ENCODE data around the gene TNRC6A.

DNA sequence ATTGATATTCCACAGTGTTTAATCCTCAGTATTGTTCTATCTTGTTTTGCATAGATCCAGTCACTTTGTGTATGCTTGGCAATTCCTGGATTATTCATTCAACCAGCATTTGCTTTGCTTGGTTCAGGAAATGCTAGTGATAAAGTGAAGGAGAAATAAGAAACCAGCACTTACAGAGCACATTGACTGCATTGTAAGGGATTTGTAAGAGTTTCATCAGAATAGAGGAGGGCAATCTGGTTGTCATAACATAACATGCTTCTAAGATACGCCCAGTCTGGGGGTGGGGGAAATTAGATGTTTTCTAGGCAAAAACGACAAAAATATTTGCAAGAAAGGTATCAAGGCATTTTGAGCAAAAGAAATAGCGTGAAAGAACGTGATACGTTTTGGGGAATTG is 40.4 kb downstream of the TNRC6A start:
- no peak for TF ChIP-seq POLR2AphosphoS5 (IDR thresholded peaks at IDR 0.05; ENCODE audit: control insufficient read depth, insufficient read depth, low read depth, low read length)
- TF ChIP-seq, protein P1, sequence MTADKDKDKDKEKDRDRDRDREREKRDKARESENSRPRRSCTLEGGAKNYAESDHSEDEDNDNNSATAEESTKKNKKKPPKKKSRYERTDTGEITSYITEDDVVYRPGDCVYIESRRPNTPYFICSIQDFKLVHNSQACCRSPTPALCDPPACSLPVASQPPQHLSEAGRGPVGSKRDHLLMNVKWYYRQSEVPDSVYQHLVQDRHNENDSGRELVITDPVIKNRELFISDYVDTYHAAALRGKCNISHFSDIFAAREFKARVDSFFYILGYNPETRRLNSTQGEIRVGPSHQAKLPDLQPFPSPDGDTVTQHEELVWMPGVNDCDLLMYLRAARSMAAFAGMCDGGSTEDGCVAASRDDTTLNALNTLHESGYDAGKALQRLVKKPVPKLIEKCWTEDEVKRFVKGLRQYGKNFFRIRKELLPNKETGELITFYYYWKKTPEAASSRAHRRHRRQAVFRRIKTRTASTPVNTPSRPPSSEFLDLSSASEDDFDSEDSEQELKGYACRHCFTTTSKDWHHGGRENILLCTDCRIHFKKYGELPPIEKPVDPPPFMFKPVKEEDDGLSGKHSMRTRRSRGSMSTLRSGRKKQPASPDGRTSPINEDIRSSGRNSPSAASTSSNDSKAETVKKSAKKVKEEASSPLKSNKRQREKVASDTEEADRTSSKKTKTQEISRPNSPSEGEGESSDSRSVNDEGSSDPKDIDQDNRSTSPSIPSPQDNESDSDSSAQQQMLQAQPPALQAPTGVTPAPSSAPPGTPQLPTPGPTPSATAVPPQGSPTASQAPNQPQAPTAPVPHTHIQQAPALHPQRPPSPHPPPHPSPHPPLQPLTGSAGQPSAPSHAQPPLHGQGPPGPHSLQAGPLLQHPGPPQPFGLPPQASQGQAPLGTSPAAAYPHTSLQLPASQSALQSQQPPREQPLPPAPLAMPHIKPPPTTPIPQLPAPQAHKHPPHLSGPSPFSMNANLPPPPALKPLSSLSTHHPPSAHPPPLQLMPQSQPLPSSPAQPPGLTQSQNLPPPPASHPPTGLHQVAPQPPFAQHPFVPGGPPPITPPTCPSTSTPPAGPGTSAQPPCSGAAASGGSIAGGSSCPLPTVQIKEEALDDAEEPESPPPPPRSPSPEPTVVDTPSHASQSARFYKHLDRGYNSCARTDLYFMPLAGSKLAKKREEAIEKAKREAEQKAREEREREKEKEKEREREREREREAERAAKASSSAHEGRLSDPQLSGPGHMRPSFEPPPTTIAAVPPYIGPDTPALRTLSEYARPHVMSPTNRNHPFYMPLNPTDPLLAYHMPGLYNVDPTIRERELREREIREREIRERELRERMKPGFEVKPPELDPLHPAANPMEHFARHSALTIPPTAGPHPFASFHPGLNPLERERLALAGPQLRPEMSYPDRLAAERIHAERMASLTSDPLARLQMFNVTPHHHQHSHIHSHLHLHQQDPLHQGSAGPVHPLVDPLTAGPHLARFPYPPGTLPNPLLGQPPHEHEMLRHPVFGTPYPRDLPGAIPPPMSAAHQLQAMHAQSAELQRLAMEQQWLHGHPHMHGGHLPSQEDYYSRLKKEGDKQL (CRISPR knock-in tag; IDR thresholded peaks at IDR 0.05; ENCODE audit: borderline replicate concordance) = no peak
- TF ChIP-seq ZBTB33 (CRISPR knock-in tag; IDR thresholded peaks at IDR 0.05) = no peak
- TF ChIP-seq, protein P2, sequence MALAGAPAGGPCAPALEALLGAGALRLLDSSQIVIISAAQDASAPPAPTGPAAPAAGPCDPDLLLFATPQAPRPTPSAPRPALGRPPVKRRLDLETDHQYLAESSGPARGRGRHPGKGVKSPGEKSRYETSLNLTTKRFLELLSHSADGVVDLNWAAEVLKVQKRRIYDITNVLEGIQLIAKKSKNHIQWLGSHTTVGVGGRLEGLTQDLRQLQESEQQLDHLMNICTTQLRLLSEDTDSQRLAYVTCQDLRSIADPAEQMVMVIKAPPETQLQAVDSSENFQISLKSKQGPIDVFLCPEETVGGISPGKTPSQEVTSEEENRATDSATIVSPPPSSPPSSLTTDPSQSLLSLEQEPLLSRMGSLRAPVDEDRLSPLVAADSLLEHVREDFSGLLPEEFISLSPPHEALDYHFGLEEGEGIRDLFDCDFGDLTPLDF (CRISPR knock-in tag; IDR thresholded peaks at IDR 0.05) = no peak
- TF ChIP-seq REST (IDR thresholded peaks at IDR 0.05; ENCODE audit: borderline replicate concordance) = no peak
- no peak for TF ChIP-seq REST (CRISPR knock-in tag; IDR thresholded peaks at IDR 0.05; ENCODE audit: low read depth)
- no peak for TF ChIP-seq ZNF384 (IDR thresholded peaks at IDR 0.05; ENCODE audit: low read depth, low read length)
- TF ChIP-seq ELF4 (CRISPR knock-in tag; IDR thresholded peaks at IDR 0.05) = no peak
- TF ChIP-seq, protein P3, sequence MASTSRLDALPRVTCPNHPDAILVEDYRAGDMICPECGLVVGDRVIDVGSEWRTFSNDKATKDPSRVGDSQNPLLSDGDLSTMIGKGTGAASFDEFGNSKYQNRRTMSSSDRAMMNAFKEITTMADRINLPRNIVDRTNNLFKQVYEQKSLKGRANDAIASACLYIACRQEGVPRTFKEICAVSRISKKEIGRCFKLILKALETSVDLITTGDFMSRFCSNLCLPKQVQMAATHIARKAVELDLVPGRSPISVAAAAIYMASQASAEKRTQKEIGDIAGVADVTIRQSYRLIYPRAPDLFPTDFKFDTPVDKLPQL (IDR thresholded peaks at IDR 0.05; ENCODE audit: extremely low read depth, insufficient read length) = no peak
- TF ChIP-seq FOXA1 (IDR thresholded peaks at IDR 0.05; ENCODE audit: borderline replicate concordance) = no peak
- TF ChIP-seq SP2 (IDR thresholded peaks at IDR 0.05; ENCODE audit: extremely low read depth, low read depth, low read length, poor library complexity, severe bottlenecking) = no peak
- no peak for TF ChIP-seq ZNF274 (IDR thresholded peaks at IDR 0.05; ENCODE audit: borderline replicate concordance, low read depth, low read length)
